Measurements from ENCODE around the gene DLX6. TPM values are rescaled to one million over a fixed set of nuclear protein-coding genes. Genes with fewer than 3 reads are reported as not detected.

DLX6 gene
- total RNA-seq, 1 donor = not detected

- H3K4me3 ChIP-seq (ENCODE audit: low read depth, low read length) = no peak overlapping the region
- TF ChIP-seq CTCF (IDR thresholded peaks at IDR 0.05; ENCODE audit: insufficient read depth, low read length) = no peak
- DNase-seq (ENCODE audit: low read depth) = no peak
Observed at GRCh38 chr7:97011536-97012364, 6.4 kb downstream of the DLX6 start.

DNA sequence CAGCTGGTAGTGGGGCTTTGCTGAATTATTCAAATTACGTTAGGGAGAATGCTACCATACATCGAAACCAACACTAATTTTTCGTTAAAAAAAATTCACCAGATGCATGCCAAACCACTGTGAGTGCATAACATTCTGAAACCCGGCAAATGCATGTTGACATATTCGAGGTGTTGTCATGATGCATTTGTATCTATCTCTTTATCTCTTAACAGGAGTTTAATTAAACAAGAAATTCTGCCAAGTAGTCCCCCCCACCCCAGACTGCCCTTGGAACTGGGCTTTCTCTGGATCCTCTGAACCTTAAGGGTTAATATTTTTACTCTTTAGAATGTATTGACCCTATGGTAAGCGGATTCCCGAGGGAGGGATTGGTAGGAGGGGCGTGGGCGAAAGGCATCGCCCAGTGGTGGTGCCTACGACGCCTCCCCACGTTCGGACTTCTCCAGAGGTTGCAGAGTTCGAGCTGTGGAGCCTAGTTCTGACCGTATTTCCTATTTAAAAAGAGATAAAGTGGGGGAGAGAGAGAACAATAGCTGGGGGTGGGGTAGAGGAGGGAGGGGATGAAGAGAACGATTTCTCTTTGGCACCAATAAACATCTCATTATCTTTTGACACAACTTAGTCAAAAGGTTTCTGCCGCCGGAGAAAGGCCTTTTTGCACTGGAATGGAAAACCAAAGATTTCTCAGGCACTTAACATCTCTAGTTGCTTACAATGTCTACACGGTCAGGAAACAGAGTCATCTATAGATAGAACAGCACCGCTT is 7.2 kb downstream of the DLX6 start:
- TF ChIP-seq CTCF (IDR thresholded peaks at IDR 0.05; ENCODE audit: insufficient read depth, low read length) = no peak
- DNase-seq (ENCODE audit: low read depth) = no peak
- no peak overlapping the region for H3K4me3 ChIP-seq (ENCODE audit: low read depth, low read length)

GRCh38 chr7:97013134-97013844 is 7.9 kb downstream of the DLX6 start:
- DNase-seq (ENCODE audit: low read depth) = no peak
- no peak for TF ChIP-seq CTCF (IDR thresholded peaks at IDR 0.05; ENCODE audit: insufficient read depth, low read length)
- H3K4me3 ChIP-seq (ENCODE audit: low read depth, low read length) = no peak overlapping the region

- no peak for DNase-seq (ENCODE audit: low read depth)
- H3K4me3 ChIP-seq (ENCODE audit: low read depth, low read length) = no peak overlapping the region
Observed at GRCh38 chr7:97013845-97014134, 8.4 kb downstream of the DLX6 start.

DNA sequence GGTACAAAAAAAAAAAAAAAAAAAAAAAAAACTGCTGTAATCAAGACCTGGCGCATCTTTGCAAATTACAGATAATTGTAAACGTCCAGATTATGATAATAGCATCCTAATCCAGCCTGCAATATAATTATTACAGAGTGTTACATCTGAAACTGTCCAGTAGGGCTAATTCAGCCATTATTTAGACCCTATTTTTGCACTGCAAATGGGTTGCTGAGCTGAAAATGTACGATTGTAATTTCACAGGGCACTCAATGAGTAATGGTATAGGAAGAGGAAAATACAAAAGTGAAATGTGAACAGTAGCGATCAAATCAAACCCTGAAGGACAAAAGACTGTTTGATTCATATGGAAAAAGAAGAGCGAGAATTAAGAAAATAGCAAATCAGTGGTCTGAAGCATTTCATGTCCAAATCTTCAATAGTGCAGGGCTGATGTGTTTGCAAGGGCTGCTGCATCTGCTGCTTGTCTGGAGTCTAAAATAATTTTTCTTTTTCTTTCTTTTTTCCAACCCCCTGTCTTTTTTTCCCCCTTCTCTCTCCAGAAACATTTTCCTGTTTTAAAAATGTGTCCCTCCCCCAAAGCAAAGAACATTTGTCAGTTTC is 8.9 kb downstream of the DLX6 start:
- DNase-seq (ENCODE audit: low read depth) = no peak
- TF ChIP-seq CTCF (IDR thresholded peaks at IDR 0.05; ENCODE audit: insufficient read depth, low read length) = no peak
- H3K4me3 ChIP-seq (ENCODE audit: low read depth, low read length) = no peak overlapping the region

More at GRCh38 chr7:97013845-97014134, 8.4 kb downstream of the DLX6 start:
- no peak for TF ChIP-seq CTCF (IDR thresholded peaks at IDR 0.05; ENCODE audit: insufficient read depth, low read length)

GRCh38 chr7:97015279-97015678 is 9.9 kb downstream of the DLX6 start:
- TF ChIP-seq CTCF (IDR thresholded peaks at IDR 0.05; ENCODE audit: insufficient read depth, low read length) = no peak
- H3K4me3 ChIP-seq (ENCODE audit: low read depth, low read length) = no peak overlapping the region
- no peak for DNase-seq (ENCODE audit: low read depth)
